H9 (cell line): ENCODE data around the gene PTPN21. TPM values are rescaled to one million over a fixed set of nuclear protein-coding genes. Genes with fewer than 3 reads are reported as not detected.

Experiments used
- DNase-seq: peaks from one replicate; pipeline ENCODE4 v3.0.0-alpha.2; 2017
- H2AFZ ChIP-seq: one replicate; pipeline ENCODE4 v1.6.1; 2013; ENCODE audit warnings: mild to moderate bottlenecking, low read length, control low read depth, moderate library complexity
- H2AK5ac ChIP-seq: 2 replicates; pipeline ENCODE4 v1.6.1; 2013; ENCODE audit warnings: low read length, control low read depth, mixed read lengths; ENCODE audit not compliant: insufficient read length
- H2BK120ac ChIP-seq: one replicate; pipeline ENCODE4 v1.6.1; 2013; ENCODE audit warnings: low read depth, mild to moderate bottlenecking, low read length, control low read depth, inconsistent platforms; ENCODE audit not compliant: poor library complexity, severe bottlenecking
- H2BK12ac ChIP-seq: 2 replicates; pipeline ENCODE4 v1.6.1; 2013; ENCODE audit warnings: low read length, control low read depth, mixed read lengths, low read depth; ENCODE audit not compliant: insufficient read length
- H2BK15ac ChIP-seq: 2 replicates; pipeline ENCODE4 v1.6.1; 2013; ENCODE audit warnings: low read depth, low read length, control low read depth
- H2BK20ac ChIP-seq: one replicate; pipeline ENCODE4 v1.6.1; 2013; ENCODE audit warnings: low read depth, mild to moderate bottlenecking, low read length, control low read depth, inconsistent platforms; ENCODE audit not compliant: poor library complexity, severe bottlenecking
- H2BK5ac ChIP-seq: 2 replicates; pipeline ENCODE4 v1.6.1; 2013; ENCODE audit warnings: low read length, control low read depth, mixed read lengths; ENCODE audit not compliant: insufficient read length
- H3K14ac ChIP-seq: 2 replicates; pipeline ENCODE4 v1.6.1; 2013; ENCODE audit warnings: low read length, control low read depth; ENCODE audit not compliant: insufficient read depth
- H3K18ac ChIP-seq: 2 replicates; pipeline ENCODE4 v1.6.1; 2013; ENCODE audit warnings: low read depth, mild to moderate bottlenecking, mixed read lengths, low read length, control low read depth; ENCODE audit not compliant: insufficient read length
- H3K23ac ChIP-seq: 2 replicates; pipeline ENCODE4 v1.6.1; 2013; ENCODE audit warnings: low read length, control low read depth, mixed read lengths, low read depth; ENCODE audit not compliant: insufficient read length
- H3K23me2 ChIP-seq: 2 replicates; pipeline ENCODE4 v1.6.1; 2013; ENCODE audit warnings: low read depth, mild to moderate bottlenecking, mixed read lengths, low read length, control low read depth; ENCODE audit not compliant: insufficient read length, poor library complexity, severe bottlenecking
- H3K27ac ChIP-seq: 2 replicates; pipeline ENCODE4 v1.5.1; 2013; ENCODE audit warnings: low read length, control low read depth, mixed read lengths, low read depth; ENCODE audit not compliant: insufficient read length
- H3K27me3 ChIP-seq: 2 replicates; pipeline ENCODE4 v1.6.1; 2013; ENCODE audit warnings: low read length, control low read depth, inconsistent platforms; ENCODE audit not compliant: insufficient read depth
- H3K4ac ChIP-seq: 2 replicates; pipeline ENCODE4 v1.6.1; 2013; ENCODE audit warnings: low read depth, mild to moderate bottlenecking, control low read depth, inconsistent platforms, low read length, moderate library complexity
- H3K4me1 ChIP-seq: 2 replicates; pipeline ENCODE4 v1.6.1; 2013; ENCODE audit warnings: low read length, control low read depth, inconsistent platforms; ENCODE audit not compliant: insufficient read depth
- H3K4me2 ChIP-seq: 2 replicates; pipeline ENCODE4 v1.6.1; 2013; ENCODE audit warnings: low read length, control low read depth, mixed read lengths; ENCODE audit not compliant: insufficient read length, insufficient read depth
- H3K56ac ChIP-seq: 2 replicates; pipeline ENCODE4 v1.6.1; 2013; ENCODE audit warnings: low read depth, mild to moderate bottlenecking, mixed read lengths, low read length, control low read depth; ENCODE audit not compliant: insufficient read length
- H3K79me1 ChIP-seq: 2 replicates; pipeline ENCODE4 v1.6.1; 2013; ENCODE audit warnings: low read depth, mild to moderate bottlenecking, moderate library complexity, low read length, control low read depth, inconsistent platforms; ENCODE audit not compliant: insufficient read depth, poor library complexity, severe bottlenecking
- H3K79me2 ChIP-seq: 2 replicates; pipeline ENCODE4 v1.6.1; 2013; ENCODE audit warnings: low read length, control low read depth, inconsistent platforms; ENCODE audit not compliant: insufficient read depth
- H3K9ac ChIP-seq: 2 replicates; pipeline ENCODE4 v1.6.1; 2013; ENCODE audit warnings: low read length, control low read depth, mixed read lengths; ENCODE audit not compliant: insufficient read length; ENCODE audit errors: extremely low read depth
- H3K9me3 ChIP-seq: one replicate; pipeline ENCODE4 v1.6.1; 2013; ENCODE audit warnings: low read depth, low read length, inconsistent platforms; ENCODE audit not compliant: control insufficient read depth
- H3T11ph ChIP-seq: one replicate; pipeline ENCODE4 v1.6.1; 2013; ENCODE audit warnings: mild to moderate bottlenecking, low read length, control low read depth, inconsistent platforms
- H4K20me1 ChIP-seq: one replicate; pipeline ENCODE4 v1.6.1; 2013; ENCODE audit not compliant: control insufficient read depth, insufficient read length, insufficient read depth
- H4K5ac ChIP-seq: 2 replicates; pipeline ENCODE4 v1.6.1; 2013; ENCODE audit warnings: low read depth, mild to moderate bottlenecking, mixed read lengths, low read length, control low read depth; ENCODE audit not compliant: insufficient read length
- H4K8ac ChIP-seq: replicated peaks from 2 replicates; pipeline ENCODE4 v1.6.1; 2013; ENCODE audit warnings: low read length, control low read depth, mixed read lengths, low read depth; ENCODE audit not compliant: insufficient read length
- H4K91ac ChIP-seq: 2 replicates; pipeline ENCODE4 v1.6.1; 2013; ENCODE audit warnings: low read depth, mild to moderate bottlenecking, moderate library complexity, mixed read lengths, low read length, control low read depth; ENCODE audit not compliant: insufficient read length
- H3K27ac Mint-ChIP-seq, 3 experiments: 2 replicates in 2 of 3; 3 replicates in 1 of 3; pipeline ENCODE4 v1.8.0; 2020 to 2021; ENCODE audit warnings: mixed read lengths in 3 of 3, mild to moderate bottlenecking in 1 of 3, moderate library complexity in 1 of 3
- H3K27me3 Mint-ChIP-seq: 2 replicates; pipeline ENCODE4 v1.8.0; 2021; ENCODE audit warnings: low read depth, mild to moderate bottlenecking, moderate library complexity, mixed read lengths
- H3K36me3 Mint-ChIP-seq, 3 experiments: 2 replicates in 2 of 3; 3 replicates in 1 of 3; pipeline ENCODE4 v1.8.0; 2020 to 2021; ENCODE audit warnings: low read depth in 3 of 3, mixed read lengths in 3 of 3; ENCODE audit not compliant: insufficient read depth in 1 of 3
- H3K4me1 Mint-ChIP-seq, 2 experiments: 2 replicates each; pipeline ENCODE4 v1.8.0; 2020; ENCODE audit warnings: mixed read lengths in 2 of 2
- H3K4me3 Mint-ChIP-seq, 2 experiments: 2 replicates in 1 of 2; 3 replicates in 1 of 2; pipeline ENCODE4 v1.8.0; 2020 to 2021; ENCODE audit warnings: mild to moderate bottlenecking in 2 of 2, mixed read lengths in 2 of 2, moderate library complexity in 1 of 2
- H3K9me3 Mint-ChIP-seq, 2 experiments: 2 replicates in 1 of 2; 3 replicates in 1 of 2; pipeline ENCODE4 v1.8.0; 2020; ENCODE audit warnings: mild to moderate bottlenecking in 2 of 2, mixed read lengths in 2 of 2, moderate library complexity in 1 of 2
- whole genome bisulfite sequencing: extraction: QIAGEN DNeasy Blood & Tissue Kit; methylation state at CpG from one replicate; pipeline ENCODE4 v1.1.7; 2013; ENCODE audit warnings: missing lambda C conversion rate, low lambda C conversion rate, mixed read lengths; ENCODE audit not compliant: insufficient read length; ENCODE audit errors: extremely low coverage; 5-methylcytosine and 5-hydroxymethylcytosine counted together
- total RNA-seq: library from RNA; stranded (reverse); gene quantifications from 2 replicates; pipeline ENCODE4 v1.2.1, GENCODE V29; 2021
- TF ChIP-seq, protein P1 (sequence below): fragments of 200-600 bp; sonication (generic); conservative IDR thresholded peaks from 3 replicates; pipeline ENCODE4 v1.8.0; 2021; ENCODE audit warnings: antibody characterized with exemption, mild to moderate bottlenecking

Gene PTPN21
- total RNA-seq, 1 experiment from 2014 or later: 14.3 TPM

GRCh38 chr14:88546621-88547385 is 8.0 kb downstream of the PTPN21 start:
- H3K79me2 ChIP-seq: no peaks in the 10 kb centered on the region
- H3K27me3 Mint-ChIP-seq: peaks cover under 1% of the 10 kb centered on the region; the same call in 1 of the 2 replicates
- H2BK20ac ChIP-seq: no peak overlapping the region
- H2BK12ac ChIP-seq: no peak overlapping the region
- no peak overlapping the region for H2AFZ ChIP-seq
- no peak overlapping the region for H3K27ac Mint-ChIP-seq
- no peak overlapping the region for H4K5ac ChIP-seq
- no peaks in the 10 kb centered on the region for H3K9me3 Mint-ChIP-seq
- no peaks in the 10 kb centered on the region for H3K4me1 Mint-ChIP-seq
- H3K27me3 ChIP-seq: no peaks in the 10 kb centered on the region
- H3K9ac ChIP-seq: no peak overlapping the region
- TF ChIP-seq, protein P1, sequence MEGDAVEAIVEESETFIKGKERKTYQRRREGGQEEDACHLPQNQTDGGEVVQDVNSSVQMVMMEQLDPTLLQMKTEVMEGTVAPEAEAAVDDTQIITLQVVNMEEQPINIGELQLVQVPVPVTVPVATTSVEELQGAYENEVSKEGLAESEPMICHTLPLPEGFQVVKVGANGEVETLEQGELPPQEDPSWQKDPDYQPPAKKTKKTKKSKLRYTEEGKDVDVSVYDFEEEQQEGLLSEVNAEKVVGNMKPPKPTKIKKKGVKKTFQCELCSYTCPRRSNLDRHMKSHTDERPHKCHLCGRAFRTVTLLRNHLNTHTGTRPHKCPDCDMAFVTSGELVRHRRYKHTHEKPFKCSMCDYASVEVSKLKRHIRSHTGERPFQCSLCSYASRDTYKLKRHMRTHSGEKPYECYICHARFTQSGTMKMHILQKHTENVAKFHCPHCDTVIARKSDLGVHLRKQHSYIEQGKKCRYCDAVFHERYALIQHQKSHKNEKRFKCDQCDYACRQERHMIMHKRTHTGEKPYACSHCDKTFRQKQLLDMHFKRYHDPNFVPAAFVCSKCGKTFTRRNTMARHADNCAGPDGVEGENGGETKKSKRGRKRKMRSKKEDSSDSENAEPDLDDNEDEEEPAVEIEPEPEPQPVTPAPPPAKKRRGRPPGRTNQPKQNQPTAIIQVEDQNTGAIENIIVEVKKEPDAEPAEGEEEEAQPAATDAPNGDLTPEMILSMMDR: no peak
- no peak overlapping the region for H3K18ac ChIP-seq
- no peak overlapping the region for H3K14ac ChIP-seq
- H3K4ac ChIP-seq: no peak overlapping the region
- H3K23me2 ChIP-seq: peaks cover 4% of the 10 kb centered on the region
- H3T11ph ChIP-seq: no peak overlapping the region
- no CpG with 5 or more reads among the region's 4 CpGs for WGBS
- H3K23ac ChIP-seq: no peak overlapping the region
- no peak overlapping the region for H3K56ac ChIP-seq
- H2BK15ac ChIP-seq: no peak overlapping the region
- H3K4me1 ChIP-seq: no peaks in the 10 kb centered on the region
- no peak overlapping the region for H3K4me2 ChIP-seq
- no peak overlapping the region for H2AK5ac ChIP-seq
- peaks cover 2 to 38% (median 23%) of the 10 kb centered on the region in 3 experiments; a peak in 5 of 7 replicates for H3K36me3 Mint-ChIP-seq
- no peak for DNase-seq
- no peaks in the 10 kb centered on the region for H4K20me1 ChIP-seq
- no peak overlapping the region for H4K8ac ChIP-seq
- H2BK120ac ChIP-seq: no peak overlapping the region
- H3K27ac ChIP-seq: no peak overlapping the region
- H3K4me3 Mint-ChIP-seq: no peak overlapping the region
- no peaks in the 10 kb centered on the region for H3K79me1 ChIP-seq
- no peaks in the 10 kb centered on the region for H3K9me3 ChIP-seq
- no peak overlapping the region for H4K91ac ChIP-seq
- H2BK5ac ChIP-seq: no peak overlapping the region
